Keratinocyte (primary cell): ENCODE results near the gene ZNF664. TPM values are rescaled to one million over a fixed set of nuclear protein-coding genes. Genes with fewer than 3 reads are reported as not detected.

Source experiments
- DNase-seq: peaks from one replicate; pipeline ENCODE4 v3.0.0-alpha.2; 2011; ENCODE audit warnings: low read depth, missing footprints, low spot score
- FAIRE-seq: peaks from 2 replicates; lab custom pipeline; 2011; peaks lifted over from hg19 to GRCh38; lab: Jason Lieb, UNC
- H2AFZ ChIP-seq: 2 replicates; pipeline ENCODE4 v1.6.0; 2012; ENCODE audit warnings: low read length, control low read depth, inconsistent platforms; ENCODE audit not compliant: control insufficient read depth
- H3K27ac ChIP-seq: 2 replicates; pipeline ENCODE4 v1.5.1; 2011; ENCODE audit warnings: low read length; ENCODE audit not compliant: control insufficient read depth, insufficient read depth
- H3K27me3 ChIP-seq: 3 replicates; pipeline ENCODE4 v1.6.0; 2011; ENCODE audit warnings: low read length; ENCODE audit not compliant: control insufficient read depth, insufficient read depth; ENCODE audit errors: extremely low read depth
- H3K36me3 ChIP-seq, 2 experiments: 2 replicates in 1 of 2; 3 replicates in 1 of 2; pipeline ENCODE4 v1.5.1; 2011; ENCODE audit warnings: low read length in 2 of 2, mild to moderate bottlenecking in 1 of 2; ENCODE audit not compliant: control insufficient read depth in 2 of 2, insufficient read depth in 2 of 2; ENCODE audit errors: extremely low read depth in 1 of 2
- H3K4me1 ChIP-seq: 3 replicates; pipeline ENCODE4 v1.5.1; 2011; ENCODE audit warnings: low read length; ENCODE audit not compliant: control insufficient read depth, insufficient read depth; ENCODE audit errors: extremely low read depth
- H3K4me2 ChIP-seq: 3 replicates; pipeline ENCODE4 v1.6.0; 2011; ENCODE audit warnings: low read depth, low read length; ENCODE audit not compliant: control insufficient read depth, insufficient read depth; ENCODE audit errors: extremely low read depth
- H3K4me3 ChIP-seq, 3 experiments: fragments of 200-600 bp in 1 of 3; sonication (generic) in 1 of 3; 2 replicates in 2 of 3; 3 replicates in 1 of 3; pipeline ENCODE4 v1.5.1; 2011 to 2016; ENCODE audit warnings: low read length in 3 of 3, mild to moderate bottlenecking in 3 of 3, control low read depth in 2 of 3, inconsistent platforms in 1 of 3, low read depth in 1 of 3, mixed read lengths in 1 of 3, mixed run types in 1 of 3, moderate library complexity in 1 of 3; ENCODE audit not compliant: control insufficient read depth in 2 of 3, insufficient read depth in 2 of 3; ENCODE audit errors: extremely low read depth in 1 of 3
- H3K79me2 ChIP-seq: 2 replicates; pipeline ENCODE4 v1.6.0; 2012; ENCODE audit warnings: low read length; ENCODE audit not compliant: control insufficient read depth, insufficient read depth
- H3K9ac ChIP-seq: 3 replicates; pipeline ENCODE4 v1.6.0; 2011; ENCODE audit warnings: low read length; ENCODE audit not compliant: control insufficient read depth, insufficient read depth; ENCODE audit errors: extremely low read depth
- H3K9me1 ChIP-seq: 3 replicates; pipeline ENCODE4 v1.6.0; 2011; ENCODE audit warnings: low read length; ENCODE audit not compliant: control insufficient read depth, insufficient read depth; ENCODE audit errors: extremely low read depth
- H3K9me3 ChIP-seq: 2 replicates; pipeline ENCODE4 v1.5.1; 2012; ENCODE audit warnings: low read depth, low read length; ENCODE audit not compliant: control insufficient read depth
- H4K20me1 ChIP-seq: 3 replicates; pipeline ENCODE4 v1.6.0; 2011; ENCODE audit warnings: low read length; ENCODE audit not compliant: control insufficient read depth, insufficient read depth; ENCODE audit errors: extremely low read depth
- EZH2 ChIP-seq: IDR thresholded peaks from one replicate; pipeline ENCODE4 v1.6.1; 2012; ENCODE audit warnings: inconsistent platforms, mild to moderate bottlenecking, low read length, moderate library complexity
- dilution Hi-C: fragments of 300-500 bp; cut with MboI; formaldehyde crosslinking; loops from one replicate; pipeline ENCODE4 v1.7.0; 2020; ENCODE audit warnings: low sequenced_read_pairs; ENCODE audit not compliant: extremely low pct_ligation_motif_present
- polyA plus RNA-seq, 5 experiments: library from polyadenylated mRNA; depleted of rRNA in 3 of 5; stranded (reverse) in 3 of 5; stranded (forward) in 1 of 5; unstranded in 1 of 5; fragments of >200 nt; gene quantifications; 1 replicate in 1 of 5; 2 replicates in 3 of 5; 3 replicates in 1 of 5; pipeline versions ENCODE4 v1.2.1 to v1.2.3, GENCODE V29; 2011 to 2012; ENCODE audit warnings: missing spikeins in 2 of 5, low read depth in 1 of 5, low replicate concordance in 1 of 5
- TF ChIP-seq, protein P1 (sequence below), 3 experiments: IDR thresholded peaks in 1 of 3; conservative IDR thresholded peaks in 1 of 3; optimal IDR thresholded peaks in 1 of 3; 2 replicates in 2 of 3; 3 replicates in 1 of 3; pipeline versions ENCODE3 to v1.5.1; 2011; ENCODE audit warnings: low read length in 3 of 3, mild to moderate bottlenecking in 3 of 3, moderate library complexity in 2 of 3, control low read depth in 1 of 3, inconsistent platforms in 1 of 3; ENCODE audit not compliant: insufficient read depth in 2 of 3; ENCODE audit errors: extremely low read depth in 1 of 3

The ZNF664 gene
- polyA plus RNA-seq, 1 donor (not counting 4 experiments of a cell fraction or from before 2014, with no cell fraction given), result 48.7 TPM

- dilution Hi-C loops, result no loop called here
- TF ChIP-seq EZH2, result no peak
- TF ChIP-seq, protein P1, sequence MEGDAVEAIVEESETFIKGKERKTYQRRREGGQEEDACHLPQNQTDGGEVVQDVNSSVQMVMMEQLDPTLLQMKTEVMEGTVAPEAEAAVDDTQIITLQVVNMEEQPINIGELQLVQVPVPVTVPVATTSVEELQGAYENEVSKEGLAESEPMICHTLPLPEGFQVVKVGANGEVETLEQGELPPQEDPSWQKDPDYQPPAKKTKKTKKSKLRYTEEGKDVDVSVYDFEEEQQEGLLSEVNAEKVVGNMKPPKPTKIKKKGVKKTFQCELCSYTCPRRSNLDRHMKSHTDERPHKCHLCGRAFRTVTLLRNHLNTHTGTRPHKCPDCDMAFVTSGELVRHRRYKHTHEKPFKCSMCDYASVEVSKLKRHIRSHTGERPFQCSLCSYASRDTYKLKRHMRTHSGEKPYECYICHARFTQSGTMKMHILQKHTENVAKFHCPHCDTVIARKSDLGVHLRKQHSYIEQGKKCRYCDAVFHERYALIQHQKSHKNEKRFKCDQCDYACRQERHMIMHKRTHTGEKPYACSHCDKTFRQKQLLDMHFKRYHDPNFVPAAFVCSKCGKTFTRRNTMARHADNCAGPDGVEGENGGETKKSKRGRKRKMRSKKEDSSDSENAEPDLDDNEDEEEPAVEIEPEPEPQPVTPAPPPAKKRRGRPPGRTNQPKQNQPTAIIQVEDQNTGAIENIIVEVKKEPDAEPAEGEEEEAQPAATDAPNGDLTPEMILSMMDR (optimal IDR thresholded peaks at IDR 0.05 in 1 of 3, IDR thresholded peaks at IDR 0.05 in 1 of 3, conservative IDR thresholded peaks at IDR 0.05 in 1 of 3; ENCODE audit: extremely low read depth in 1 of 3, insufficient read depth in 2 of 3, low read length in 3 of 3), result no peak
- no peak overlapping the region for H3K9ac ChIP-seq
- DNase-seq (no peak), FAIRE-seq (no peak)
- H3K27me3 ChIP-seq, result no peaks in the 10 kb centered on the region
- no peaks in the 10 kb centered on the region for H3K9me3 ChIP-seq
- peaks cover 9 to 13% of the 10 kb centered on the region in 2 experiments for H3K36me3 ChIP-seq
- H3K4me3 ChIP-seq, result no peak overlapping the region
- H3K4me2 ChIP-seq, result no peak overlapping the region
- H3K79me2 ChIP-seq, result no peaks in the 10 kb centered on the region
- H3K9me1 ChIP-seq, result no peaks in the 10 kb centered on the region
- no peak overlapping the region for H3K27ac ChIP-seq
- H4K20me1 ChIP-seq, result no peaks in the 10 kb centered on the region
- H2AFZ ChIP-seq, result no peak overlapping the region
- peaks cover 4% of the 10 kb centered on the region for H3K4me1 ChIP-seq
These were observed 40.1 kb downstream of the ZNF664 start for GRCh38 chr12:124013073-124013472.

- DNase-seq (no peak), FAIRE-seq (no peak)
- H3K4me3 ChIP-seq, result no peak overlapping the region
- no peak overlapping the region for H3K27ac ChIP-seq
- no peaks in the 10 kb centered on the region for H3K9me3 ChIP-seq
- H3K4me1 ChIP-seq, result peaks cover 1% of the 10 kb centered on the region
- no peaks in the 10 kb centered on the region for H3K79me2 ChIP-seq
- H3K27me3 ChIP-seq, result no peaks in the 10 kb centered on the region
- no peak for TF ChIP-seq EZH2
- TF ChIP-seq, protein P1 (optimal IDR thresholded peaks at IDR 0.05 in 1 of 3, IDR thresholded peaks at IDR 0.05 in 1 of 3, conservative IDR thresholded peaks at IDR 0.05 in 1 of 3; ENCODE audit: extremely low read depth in 1 of 3, insufficient read depth in 2 of 3, low read length in 3 of 3), result no peak
- no peak overlapping the region for H2AFZ ChIP-seq
- H3K9me1 ChIP-seq, result no peaks in the 10 kb centered on the region
- dilution Hi-C loops, result no loop called here
- no peak overlapping the region for H3K4me2 ChIP-seq
- no peak overlapping the region for H3K9ac ChIP-seq
- H4K20me1 ChIP-seq, result no peaks in the 10 kb centered on the region
- H3K36me3 ChIP-seq, result peaks cover 9 to 10% of the 10 kb centered on the region in 2 experiments
These were observed 42.8 kb downstream of the ZNF664 start for GRCh38 chr12:124015494-124016461.
